ENCODE measurements around the gene GYS2.
"Not testable (repeated sequence)": the region's sequence is repeated elsewhere in the genome, so short reads cannot be mapped to it uniquely, and the experiment has no call there.

Gene GYS2

DNA sequence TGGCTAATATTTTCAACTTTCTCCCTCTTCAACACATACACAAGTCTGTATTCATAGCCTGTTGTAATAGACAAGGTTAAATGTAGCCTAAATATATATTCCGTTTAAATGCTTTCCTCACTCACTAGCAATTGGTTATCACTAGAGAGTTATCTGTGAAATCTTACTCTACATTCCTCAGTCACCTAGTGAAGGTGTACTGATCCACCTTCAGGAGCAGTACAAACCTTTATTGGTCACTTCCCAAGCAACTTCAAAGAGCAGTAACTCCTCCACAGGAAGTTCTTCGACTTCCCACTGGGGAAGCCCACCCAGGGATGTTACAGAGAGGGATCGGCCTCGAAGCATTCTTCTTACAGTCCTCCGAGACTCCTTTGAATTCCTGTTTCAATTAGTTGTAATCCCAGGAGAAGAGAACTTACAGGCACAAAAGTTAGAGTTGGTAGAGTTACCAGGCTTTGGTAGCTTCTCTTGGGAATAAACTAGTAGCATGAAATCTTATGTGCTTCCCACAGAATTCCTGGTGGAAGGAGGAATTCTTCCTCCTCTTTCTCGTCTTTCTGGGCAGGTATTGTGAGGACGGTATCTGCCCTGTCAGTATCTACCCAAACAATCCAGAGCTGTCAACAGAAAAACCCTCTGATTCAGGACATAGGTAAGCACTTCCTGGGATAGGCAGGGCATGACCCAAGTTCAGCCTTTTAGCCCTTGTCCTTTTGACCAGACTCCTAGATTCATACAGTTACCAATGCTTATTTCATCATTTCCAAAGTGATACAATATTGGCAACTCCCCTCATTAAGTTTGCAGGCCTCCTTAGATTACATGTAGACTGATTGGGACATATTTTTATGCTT is at the start of gene GYS2:
Gene GYS2 (minus strand): TSS at position 603 of the 857 bp plus-strand sequence. CDS start 255 bp downstream, at position 348.
- no peak for DNase-seq

DNA sequence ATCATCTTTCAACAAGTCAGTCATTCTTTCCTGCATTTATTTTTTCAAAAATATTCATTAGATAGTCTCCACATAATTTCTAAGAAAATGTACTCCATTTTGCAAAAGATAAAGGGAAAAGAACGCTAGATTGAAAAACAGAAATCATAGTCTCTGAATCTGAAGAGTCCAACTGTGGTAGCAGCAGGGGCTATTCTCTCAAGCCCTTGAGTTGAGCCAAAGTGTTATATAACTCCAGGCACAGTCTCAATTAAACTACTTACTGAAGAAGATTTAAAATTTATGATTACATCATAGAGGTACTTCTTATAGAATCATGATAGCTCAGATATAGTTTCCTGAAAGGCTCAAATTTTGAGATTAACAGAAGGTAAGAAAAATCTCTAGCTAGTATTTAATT is 47.2 kb upstream of the GYS2 start:
- no peak for DNase-seq

DNA sequence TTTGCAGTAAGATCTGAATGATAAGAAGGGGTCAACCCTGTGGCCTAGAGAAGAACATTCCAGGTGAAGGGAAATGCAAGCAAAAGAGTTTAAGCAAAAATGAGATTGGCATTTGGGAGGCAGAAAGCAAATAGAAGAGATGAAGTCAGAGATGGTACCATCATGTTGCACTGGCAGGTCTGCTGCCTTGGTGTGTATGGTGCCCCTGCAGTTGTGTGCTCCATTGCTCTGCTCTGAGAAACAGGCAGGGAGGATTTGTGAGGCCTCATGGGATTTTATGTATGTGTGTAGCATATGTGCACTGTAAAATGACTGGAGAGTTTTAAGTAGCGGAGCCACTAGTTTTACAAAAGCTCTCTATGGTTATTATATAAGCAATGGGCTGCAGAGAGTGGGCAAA is 46.4 kb upstream of the GYS2 start:
- no peak for DNase-seq

DNA sequence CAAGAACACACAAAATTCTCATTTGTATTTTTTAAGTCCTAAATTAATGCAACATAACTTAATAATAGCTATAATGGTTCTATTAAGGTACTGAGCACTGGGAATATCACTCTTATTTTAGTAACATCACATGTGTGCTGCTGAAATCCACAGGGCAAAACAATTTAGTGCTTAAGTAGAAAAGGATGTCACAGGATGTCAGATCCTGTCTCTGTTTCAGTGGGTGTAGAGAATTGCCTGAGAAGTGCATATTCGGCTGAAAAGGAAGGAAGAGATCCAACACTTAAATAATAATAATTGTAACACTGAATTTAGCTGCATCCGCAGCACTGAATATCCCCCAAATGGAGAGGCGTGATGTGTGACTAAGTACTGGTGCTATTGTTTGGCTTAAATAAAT is 44.4 kb upstream of the GYS2 start:
- no peak for DNase-seq

DNA sequence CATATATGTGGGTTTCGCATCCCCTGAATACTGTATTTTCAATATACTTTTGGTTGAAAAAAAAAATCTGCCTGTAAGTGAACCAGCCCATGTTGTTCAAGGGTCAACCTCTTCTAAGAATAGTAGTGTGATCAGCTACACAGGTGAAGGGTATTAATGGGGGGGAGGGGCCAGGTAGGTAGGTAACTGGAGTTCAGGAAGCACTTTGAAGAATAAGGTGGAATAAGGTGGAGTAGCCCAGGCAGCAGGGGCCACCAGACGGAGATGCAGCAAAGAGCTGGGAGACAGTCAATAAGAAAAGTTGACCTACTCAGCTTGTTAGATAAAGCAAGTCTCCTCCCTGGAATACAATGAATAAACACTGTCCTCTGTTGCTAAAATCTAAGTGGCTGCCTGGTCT is 43.7 kb upstream of the GYS2 start:
- DNase-seq = no peak

DNA sequence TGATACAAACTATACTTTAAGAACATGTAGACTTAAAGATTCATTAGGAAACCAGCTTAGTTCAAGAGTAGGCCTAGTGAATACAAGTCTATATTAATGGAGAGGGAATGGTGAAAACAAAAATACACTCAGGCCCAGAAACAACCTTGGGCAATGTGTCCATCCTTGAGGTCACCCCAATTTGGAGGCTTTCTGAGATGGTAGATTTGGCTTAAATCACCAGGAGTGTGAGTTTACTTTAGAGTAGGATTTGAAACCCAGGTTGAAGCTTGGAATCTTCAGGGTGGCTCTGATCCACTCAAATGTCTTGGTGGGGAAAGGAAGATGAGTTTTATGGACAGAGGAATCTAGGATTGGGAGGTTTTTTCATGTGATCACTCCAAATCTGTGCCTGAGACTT is 42.5 kb upstream of the GYS2 start:
- no peak for DNase-seq

DNA sequence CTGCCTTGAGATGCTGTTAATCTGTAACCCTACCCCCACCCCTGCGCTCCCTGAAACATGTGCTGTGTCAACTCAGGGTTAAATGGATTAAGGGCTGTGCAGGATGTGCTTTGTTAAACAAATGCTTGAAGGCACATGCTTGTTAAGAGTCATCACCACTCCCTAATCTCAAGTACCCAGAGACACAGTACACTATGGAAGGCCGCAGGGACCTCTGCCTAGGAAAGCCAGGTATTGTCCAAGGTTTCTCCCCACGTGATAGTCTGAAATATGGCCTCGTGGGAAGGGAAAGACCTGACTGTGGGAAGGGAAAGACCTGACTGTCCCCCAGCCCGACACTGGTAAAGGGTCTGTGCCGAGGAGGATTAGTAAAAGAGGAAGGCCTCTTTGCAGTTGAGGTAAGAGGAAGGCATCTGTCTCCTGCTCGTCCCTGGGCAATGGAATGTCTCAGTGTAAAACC is 40.4 kb upstream of the GYS2 start:
- not testable (repeated sequence) for DNase-seq

DNA sequence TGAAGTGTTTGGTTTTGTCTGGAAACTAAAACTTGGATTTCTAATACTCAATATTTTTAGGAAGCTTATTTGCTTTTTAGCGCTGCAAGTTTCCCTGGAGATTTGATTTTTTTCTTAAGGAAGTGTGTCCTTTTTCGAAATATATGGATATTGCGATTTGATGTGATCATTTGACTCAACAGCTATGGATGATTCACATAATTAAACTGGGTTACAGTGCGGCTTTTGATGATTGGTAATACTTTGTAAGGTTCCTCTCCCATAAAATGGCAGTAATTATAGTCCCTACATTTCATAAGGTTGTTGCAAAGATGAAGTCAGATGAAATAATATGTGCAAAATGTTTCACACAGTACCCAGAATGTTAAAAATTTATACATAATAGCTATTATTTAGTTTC is 39.9 kb upstream of the GYS2 start:
- no peak for DNase-seq

DNA sequence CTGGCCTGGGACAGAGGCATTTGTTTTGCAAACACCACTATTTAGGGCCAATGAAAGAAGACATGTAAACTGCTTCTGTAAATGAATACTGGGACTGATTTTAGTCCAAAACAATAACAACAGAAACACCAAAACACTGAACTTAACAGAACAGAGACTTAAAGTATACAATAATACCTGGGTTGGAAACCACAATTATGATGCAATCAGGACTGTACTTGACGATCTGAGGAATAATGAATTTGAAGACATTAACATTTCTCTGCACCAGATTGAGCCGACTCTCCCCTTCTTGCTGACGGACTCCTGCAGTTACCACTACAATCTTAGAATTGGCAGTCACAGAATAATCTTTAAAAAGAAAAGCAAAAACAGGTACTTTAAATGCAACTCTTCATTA is 39.1 kb upstream of the GYS2 start:
- no peak for DNase-seq

DNA sequence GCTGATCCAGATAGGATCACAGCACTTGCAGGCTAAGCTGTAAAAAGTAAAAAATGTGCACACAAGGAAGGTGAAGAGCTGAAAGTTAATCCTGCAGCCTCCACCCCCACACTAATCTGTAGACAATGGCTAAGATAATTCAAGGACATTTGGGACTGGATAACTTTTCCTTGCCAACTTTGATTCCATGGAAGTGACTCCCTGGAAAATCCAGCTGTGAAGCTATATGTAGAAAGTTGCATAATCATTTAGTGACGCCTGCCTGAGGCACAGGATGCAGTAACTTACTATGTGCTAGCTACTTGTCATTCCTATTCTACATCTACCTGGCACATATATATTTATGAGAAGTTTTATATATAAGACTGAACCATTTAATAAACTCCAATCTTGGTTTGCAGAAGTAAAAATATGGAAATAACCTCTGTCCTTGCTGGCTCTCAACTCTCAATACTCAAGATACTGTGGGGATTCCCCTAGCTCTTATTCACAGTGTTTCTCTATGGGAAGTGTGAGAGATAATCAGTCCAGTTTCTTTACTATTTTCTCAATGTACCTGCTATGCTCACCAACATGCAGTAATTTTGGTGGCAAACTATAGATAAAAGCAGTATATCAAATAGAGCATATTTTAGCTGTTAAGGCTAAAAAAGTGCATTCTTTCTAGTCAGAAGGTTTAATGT is 38.2 kb upstream of the GYS2 start:
- no peak for DNase-seq

DNA sequence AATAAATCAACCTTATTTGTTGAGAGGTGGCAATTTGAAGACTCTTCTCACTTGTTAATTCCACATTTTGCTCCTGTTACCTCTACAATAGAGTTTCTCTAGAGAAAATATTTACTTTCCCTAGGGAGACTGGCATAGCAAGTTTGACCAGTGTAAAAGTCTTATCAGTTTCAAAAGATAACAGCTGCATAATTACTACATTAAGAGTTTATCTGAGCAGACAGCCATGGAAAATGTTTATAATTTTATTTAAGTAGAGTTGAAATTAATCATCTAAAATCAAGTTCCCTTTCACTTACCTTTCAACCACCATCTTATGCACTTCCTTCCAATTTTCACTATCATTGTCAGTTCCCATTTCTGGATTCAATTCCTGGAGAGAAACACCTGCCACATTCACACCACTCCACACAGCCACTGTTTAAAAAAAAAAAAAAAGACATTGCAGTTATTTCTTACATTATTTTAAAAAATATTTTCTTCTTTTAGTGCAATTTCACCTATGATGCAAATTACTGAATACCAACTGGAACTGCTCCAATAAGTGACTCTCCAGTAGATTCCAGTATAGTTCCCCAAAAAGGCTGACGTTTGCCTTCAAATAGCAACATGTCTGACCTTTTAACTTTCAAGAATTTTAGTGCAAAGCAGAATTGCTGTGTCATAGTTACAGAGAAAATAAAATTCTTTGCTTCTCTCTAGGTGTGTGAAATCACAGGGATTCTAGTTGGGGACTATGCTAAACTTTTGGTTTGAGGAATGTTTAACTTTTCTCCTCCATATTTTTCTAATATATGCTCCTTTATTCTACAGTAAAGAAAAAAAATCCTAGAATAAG is 33.6 kb upstream of the GYS2 start:
- DNase-seq = no peak

DNA sequence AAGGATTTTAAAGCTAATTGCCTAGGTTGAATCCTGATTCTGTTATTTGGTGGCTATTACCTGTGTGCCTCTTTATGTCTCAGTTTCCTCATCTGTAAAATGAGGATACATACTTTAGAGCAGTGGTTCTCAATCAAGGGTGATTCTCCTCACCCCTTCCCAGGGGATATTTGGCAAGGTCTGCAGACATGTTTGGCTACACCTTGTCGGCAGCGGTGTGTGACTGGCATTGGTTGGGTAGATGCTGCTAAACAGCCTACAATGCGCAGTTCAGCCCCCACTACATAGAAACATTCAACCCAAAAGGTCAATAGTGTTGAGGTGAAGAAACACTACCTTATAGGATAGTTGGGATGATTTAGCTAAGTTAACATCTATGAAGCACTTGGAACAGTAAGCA is 29.6 kb upstream of the GYS2 start:
- DNase-seq = no peak

DNA sequence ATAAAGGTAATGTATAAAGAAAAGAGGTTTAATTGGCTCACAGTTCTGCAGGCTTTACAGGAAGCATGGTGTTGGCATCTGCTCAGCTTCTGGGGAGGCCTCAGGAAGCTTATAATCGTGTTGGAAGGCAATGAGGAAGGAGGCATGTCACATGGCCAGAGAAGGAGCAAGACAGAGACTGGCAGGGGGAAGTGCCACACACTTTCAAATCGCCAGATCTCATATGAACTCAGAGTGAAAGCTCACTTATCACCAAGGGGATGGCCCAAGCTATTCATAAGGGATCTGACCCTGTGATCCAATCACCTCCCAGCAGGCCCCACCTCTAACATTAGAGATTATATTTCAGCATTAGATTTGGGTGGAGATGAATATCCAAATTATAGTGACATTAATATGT is 26.7 kb upstream of the GYS2 start:
- no peak for DNase-seq

DNA sequence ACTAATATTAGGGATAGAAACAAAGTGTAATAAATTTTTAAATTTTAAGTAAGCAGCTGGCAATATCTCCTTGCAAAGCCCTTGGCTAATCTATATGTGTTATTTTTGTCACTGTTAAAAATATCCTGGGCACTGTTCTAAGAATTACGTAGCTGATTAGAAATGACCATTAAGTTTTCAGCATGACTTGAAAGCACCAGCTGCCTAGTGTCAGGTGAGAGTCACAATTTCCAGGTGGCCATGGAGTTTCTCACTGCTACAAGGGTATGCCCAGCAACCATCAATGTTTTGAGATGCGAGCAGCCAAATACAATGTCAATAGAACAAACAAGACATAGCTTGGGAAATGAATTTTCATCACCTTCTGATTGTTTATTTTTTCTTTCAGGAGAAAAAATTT is 23.3 kb upstream of the GYS2 start:
- no peak for DNase-seq

DNA sequence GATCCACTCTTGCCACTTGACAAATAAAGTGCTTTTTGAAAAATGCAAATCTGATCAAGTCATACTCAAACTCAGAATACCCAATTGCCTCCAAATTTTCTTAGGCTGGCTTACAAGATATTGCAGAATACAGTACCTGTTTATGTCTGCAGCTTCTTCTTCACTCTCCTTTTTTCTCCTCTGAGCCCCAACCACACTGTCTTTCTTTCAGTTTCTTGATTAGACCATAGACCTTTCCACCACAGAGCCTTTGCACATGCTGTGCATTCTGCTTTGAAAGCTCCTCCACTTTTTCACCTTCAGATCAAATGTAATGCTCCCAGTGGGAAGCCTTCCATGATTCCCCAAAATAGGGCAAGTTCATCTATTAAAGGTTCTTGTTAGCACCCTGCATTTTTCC is 13.9 kb upstream of the GYS2 start:
- DNase-seq = no peak

DNA sequence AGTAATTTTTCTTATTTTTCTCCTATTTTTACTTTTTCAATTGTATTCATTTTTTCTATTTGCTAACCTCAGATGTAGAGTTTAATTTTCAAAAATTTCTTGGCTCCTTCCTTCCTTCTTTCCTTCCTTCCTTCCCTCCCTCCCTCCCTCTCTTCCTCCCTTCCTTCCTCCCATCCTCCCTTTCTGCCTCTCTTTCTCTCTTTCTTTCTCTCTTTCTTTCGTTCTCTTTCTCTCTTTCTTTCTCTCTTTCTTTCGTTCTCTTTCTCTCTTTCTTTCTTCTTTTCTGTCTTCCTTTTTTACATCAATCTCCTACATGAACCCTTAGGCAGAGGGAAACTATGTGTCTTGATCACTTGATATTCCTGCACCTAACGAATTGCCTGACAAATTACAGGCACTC is 12.4 kb upstream of the GYS2 start:
- no peak for DNase-seq

DNA sequence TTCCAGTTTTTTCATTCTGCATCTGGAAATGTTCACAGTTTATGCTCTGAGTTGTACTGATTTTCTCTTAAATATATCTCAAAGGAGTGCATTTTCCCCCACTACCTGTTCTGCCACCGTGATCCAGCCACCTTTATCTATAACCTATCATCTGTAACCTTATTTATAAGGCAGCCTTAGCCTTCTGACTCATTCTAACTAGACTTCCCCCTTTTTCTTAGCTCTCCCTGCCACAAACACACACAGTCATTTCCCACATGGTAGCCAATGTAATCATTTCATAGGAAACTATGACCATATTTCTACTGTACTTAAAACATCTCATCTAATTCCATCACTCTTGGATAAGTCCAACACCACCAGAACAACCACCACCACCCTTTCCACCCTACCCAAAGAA is 10.8 kb upstream of the GYS2 start:
- no peak for DNase-seq

DNA sequence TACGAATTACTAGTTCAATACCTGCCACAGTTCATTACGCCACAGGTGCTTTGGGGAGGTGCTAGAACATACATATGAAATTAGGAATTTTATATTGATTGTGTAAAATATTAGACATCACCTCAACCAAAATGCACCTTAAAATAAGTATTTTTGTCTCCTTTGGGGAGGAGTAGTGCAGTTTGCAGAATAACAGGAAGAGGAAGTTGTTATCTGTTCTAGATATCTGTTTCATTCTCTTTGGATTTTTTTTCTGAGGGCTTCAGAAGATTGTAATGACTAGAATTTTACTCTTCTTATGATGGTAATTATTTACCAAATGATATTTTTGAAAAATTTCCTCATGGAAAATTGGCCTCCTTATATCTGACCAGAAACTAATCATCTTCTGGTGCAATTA is 9.9 kb upstream of the GYS2 start:
- no peak for DNase-seq

DNA sequence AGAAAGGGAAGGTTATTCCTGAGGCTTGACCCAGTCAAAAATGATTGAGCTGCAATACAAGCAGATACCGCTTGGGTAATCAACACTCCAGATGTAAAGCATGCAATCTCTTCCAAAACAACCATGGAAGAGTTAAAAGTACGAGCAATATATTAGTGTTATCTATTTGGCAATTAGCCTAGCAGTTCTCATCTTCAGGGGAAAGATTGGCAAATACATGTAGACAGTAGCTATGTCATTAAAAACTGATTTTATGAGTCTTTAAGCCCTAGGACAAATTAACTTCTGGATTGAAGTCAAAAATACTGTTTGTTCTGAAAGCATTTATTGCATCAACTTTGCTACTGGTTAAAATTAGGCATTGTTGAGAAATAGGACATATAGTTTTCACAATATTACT is 9.3 kb upstream of the GYS2 start:
- no peak for DNase-seq

DNA sequence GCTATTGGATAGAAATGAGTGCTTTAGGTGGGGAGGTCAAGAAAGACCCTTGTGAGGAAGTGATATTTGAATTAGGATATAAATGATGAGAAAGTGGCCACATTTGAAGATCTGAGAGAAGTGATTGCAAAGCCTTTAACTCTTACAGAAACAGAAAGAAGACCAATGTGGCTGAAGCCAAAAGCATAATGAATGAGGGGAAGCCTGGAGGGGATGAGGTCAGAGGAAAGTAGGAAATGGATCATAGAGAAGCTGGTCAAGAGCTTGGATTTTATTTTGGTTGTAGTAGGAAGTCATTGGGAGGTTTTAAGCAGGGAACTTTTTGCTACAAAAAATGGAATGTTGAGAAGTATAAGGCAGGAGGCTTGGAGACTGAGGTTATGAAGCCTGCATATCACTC is 3.5 kb upstream of the GYS2 start:
- DNase-seq = no peak

DNA sequence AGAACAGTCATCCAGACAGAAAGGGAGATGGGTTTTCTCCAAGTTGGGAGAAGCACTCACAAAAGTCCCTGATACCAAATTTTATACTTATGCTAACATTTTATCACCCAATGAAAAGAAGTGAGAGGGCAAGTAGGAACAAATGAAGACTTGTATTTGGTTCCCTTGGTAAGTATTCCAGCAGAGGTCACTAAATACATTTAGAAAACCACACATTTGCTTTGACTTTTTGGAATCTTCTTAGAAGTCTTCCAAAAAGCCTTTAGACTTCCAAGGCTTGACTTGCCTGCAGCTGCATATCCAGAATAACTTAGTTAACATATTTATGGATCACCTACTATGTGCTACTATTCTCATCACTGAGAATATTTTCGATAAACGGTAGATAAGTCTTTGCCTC is 3.1 kb upstream of the GYS2 start:
- DNase-seq = no peak

DNA sequence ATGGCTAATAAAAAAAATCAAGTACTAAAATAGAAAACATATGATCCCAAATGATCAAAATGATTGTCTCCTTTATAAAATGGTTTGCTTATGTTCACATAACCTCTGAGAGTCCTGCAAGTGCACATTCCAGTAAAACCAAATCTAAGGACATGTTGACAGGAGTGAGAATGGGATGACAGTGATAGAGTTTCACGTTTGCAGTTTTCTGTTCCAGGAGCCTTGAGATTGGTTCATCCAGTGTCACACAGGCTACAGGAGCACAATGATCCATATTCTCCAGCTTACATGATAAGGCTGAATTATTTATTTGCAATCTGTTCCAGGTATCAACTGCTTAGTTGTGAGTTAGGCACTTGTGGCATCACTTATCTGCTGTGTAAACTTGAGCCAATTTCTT is 1.5 kb upstream of the GYS2 start:
- DNase-seq = no peak

DNA sequence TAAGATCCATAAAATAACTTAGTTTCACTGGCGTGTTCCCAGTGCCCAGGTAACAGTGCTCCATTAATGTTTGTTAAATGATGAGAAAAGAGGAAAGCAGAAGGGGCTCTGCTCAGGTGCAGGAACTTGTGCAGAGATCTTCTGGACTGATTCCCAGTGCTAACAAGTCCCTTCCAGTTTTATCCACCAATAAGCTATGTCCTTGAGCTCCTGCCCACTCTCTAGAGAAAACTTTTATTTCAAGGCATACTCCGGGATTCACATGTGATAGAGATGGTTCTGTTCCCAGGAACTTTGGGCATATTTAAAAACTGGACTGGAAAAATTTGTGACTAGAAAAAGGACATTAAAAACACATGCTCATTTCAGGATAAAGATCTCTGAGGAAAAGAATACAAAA is 1.9 kb downstream of the GYS2 start:
- no peak for DNase-seq

DNA sequence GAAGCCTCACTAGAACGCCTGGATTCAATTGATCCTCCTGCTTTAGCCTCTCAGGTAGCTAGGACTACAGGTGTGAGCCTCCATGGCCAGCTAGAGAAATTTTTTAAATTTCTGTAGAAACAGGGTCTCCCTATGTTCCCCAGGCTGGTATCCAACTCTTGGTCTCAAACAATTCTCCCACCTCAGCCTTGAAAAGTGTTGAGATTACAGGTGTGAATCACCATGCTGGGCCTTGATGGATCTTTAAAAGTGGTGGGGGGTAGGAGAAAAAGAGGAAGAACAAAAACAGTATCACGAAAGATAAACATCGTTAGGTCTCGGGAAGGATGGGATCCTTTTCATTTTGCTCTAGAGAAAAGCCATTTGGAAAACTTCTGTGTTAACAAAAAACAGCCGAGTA is 4.5 kb downstream of the GYS2 start:
- no peak for DNase-seq
